SK-N-SH treated with all-trans-retinoic acid at 6 μM for 48 hours (cell line): ENCODE results near the gene SYNJ2.

Experiments used
- ATAC-seq: fragments of 200-7000 bp; cut with Tn5 transposase; 3 replicates; pipeline ENCODE4 v1.9.1; 2020; ENCODE audit warnings: mild to moderate bottlenecking, moderate library complexity
- ARNTL ChIP-seq: fragments of 450-650 bp; formaldehyde crosslinking; IDR thresholded peaks from 2 replicates; pipeline ENCODE4 v1.5.0; 2020; ENCODE audit warnings: low read depth, mild to moderate bottlenecking, moderate library complexity, borderline replicate concordance
- BACH2 ChIP-seq: fragments of 250-450 bp; sonication (Bioruptor Pico); IDR thresholded peaks from 2 replicates; pipeline ENCODE4 v1.9.0; 2021; ENCODE audit warnings: mild to moderate bottlenecking, borderline replicate concordance
- CSDC2 ChIP-seq: fragments of 250-450 bp; sonication (Bioruptor Pico); IDR thresholded peaks from 2 replicates; pipeline ENCODE4 v1.5.0; 2020; ENCODE audit warnings: mild to moderate bottlenecking, moderate library complexity
- ESRRG ChIP-seq: fragments of 250-450 bp; sonication (Bioruptor Pico); IDR thresholded peaks from 2 replicates; pipeline ENCODE4 v1.6.1; 2021; ENCODE audit warnings: mild to moderate bottlenecking
- GLIS3 ChIP-seq: fragments of 250-450 bp; sonication (Bioruptor Pico); IDR thresholded peaks from 2 replicates; pipeline ENCODE4 v1.5.0; 2020; ENCODE audit warnings: mild to moderate bottlenecking, moderate library complexity
- ISL1 ChIP-seq: fragments of 250-450 bp; sonication (Bioruptor Pico); IDR thresholded peaks from 2 replicates; pipeline ENCODE4 v2.1.2; 2022; ENCODE audit warnings: mild to moderate bottlenecking, moderate library complexity
- OSR1 ChIP-seq: fragments of 250-450 bp; sonication (Bioruptor Pico); IDR thresholded peaks from 2 replicates; pipeline ENCODE4 v1.8.0; 2022; ENCODE audit warnings: moderate library complexity, mild to moderate bottlenecking, inconsistent platforms
- PPARA ChIP-seq: fragments of 250-450 bp; sonication (Bioruptor Pico); IDR thresholded peaks from 2 replicates; pipeline ENCODE4 v1.5.0; 2020; ENCODE audit warnings: mild to moderate bottlenecking, borderline replicate concordance
- RARB ChIP-seq: fragments of 250-450 bp; sonication (Bioruptor Pico); IDR thresholded peaks from 2 replicates; pipeline ENCODE4 v1.8.0; 2021; ENCODE audit warnings: mild to moderate bottlenecking, moderate library complexity
- SNAI2 ChIP-seq: fragments of 250-450 bp; sonication (Bioruptor Pico); IDR thresholded peaks from 2 replicates; pipeline ENCODE4 v1.5.0; 2020; ENCODE audit warnings: mild to moderate bottlenecking, moderate library complexity
- TCF4 ChIP-seq: fragments of 250-450 bp; sonication (Bioruptor Pico); IDR thresholded peaks from 2 replicates; pipeline ENCODE4 v1.8.0; 2021; ENCODE audit warnings: mild to moderate bottlenecking, moderate library complexity, borderline replicate concordance
- TOX ChIP-seq: fragments of 250-450 bp; sonication (Bioruptor Pico); IDR thresholded peaks from 2 replicates; pipeline ENCODE4 v1.8.0; 2021; ENCODE audit warnings: mild to moderate bottlenecking, moderate library complexity, borderline replicate concordance
- ZFP3 ChIP-seq: fragments of 250-450 bp; sonication (Bioruptor Pico); IDR thresholded peaks from 2 replicates; pipeline ENCODE4 v1.5.0; 2020; ENCODE audit warnings: mild to moderate bottlenecking, moderate library complexity
- ZFP30 ChIP-seq: fragments of 450-650 bp; formaldehyde crosslinking; IDR thresholded peaks from 2 replicates; pipeline ENCODE4 v1.5.0; 2022; ENCODE audit warnings: mild to moderate bottlenecking, moderate library complexity
- ZNF565 ChIP-seq: fragments of 450-650 bp; formaldehyde crosslinking; conservative IDR thresholded peaks from 2 replicates; pipeline ENCODE4 v1.5.0; 2020; ENCODE audit warnings: low read depth, mild to moderate bottlenecking, moderate library complexity
- ZNF70 ChIP-seq: fragments of 450-650 bp; formaldehyde crosslinking; IDR thresholded peaks from 2 replicates; pipeline ENCODE4 v1.5.0; 2020; ENCODE audit warnings: mild to moderate bottlenecking, moderate library complexity
- TF ChIP-seq, protein P1 (sequence below): fragments of 250-450 bp; sonication (Bioruptor Pico); IDR thresholded peaks from 2 replicates; pipeline ENCODE4 v1.5.1; 2021; ENCODE audit warnings: mild to moderate bottlenecking, moderate library complexity
- TF ChIP-seq, protein P2 (sequence below): fragments of 250-450 bp; sonication (Bioruptor Pico); IDR thresholded peaks from 2 replicates; pipeline ENCODE4 v1.5.1; 2020; ENCODE audit warnings: low read depth, mild to moderate bottlenecking, moderate library complexity
- TF ChIP-seq, protein P3 (sequence below): fragments of 250-450 bp; sonication (Bioruptor Pico); IDR thresholded peaks from 2 replicates; pipeline ENCODE4 v1.5.0; 2020; ENCODE audit warnings: mild to moderate bottlenecking, moderate library complexity
- TF ChIP-seq, protein P4 (sequence below): fragments of 250-450 bp; sonication (Bioruptor Pico); IDR thresholded peaks from 2 replicates; pipeline ENCODE4 v1.8.0; 2021; ENCODE audit warnings: low read depth, mild to moderate bottlenecking, moderate library complexity, borderline replicate concordance
- TF ChIP-seq, protein P5 (sequence below): fragments of 250-450 bp; sonication (Bioruptor Pico); IDR thresholded peaks from 2 replicates; pipeline ENCODE4 v1.8.0; 2020; ENCODE audit warnings: mild to moderate bottlenecking, moderate library complexity, borderline replicate concordance

SYNJ2 gene

DNA sequence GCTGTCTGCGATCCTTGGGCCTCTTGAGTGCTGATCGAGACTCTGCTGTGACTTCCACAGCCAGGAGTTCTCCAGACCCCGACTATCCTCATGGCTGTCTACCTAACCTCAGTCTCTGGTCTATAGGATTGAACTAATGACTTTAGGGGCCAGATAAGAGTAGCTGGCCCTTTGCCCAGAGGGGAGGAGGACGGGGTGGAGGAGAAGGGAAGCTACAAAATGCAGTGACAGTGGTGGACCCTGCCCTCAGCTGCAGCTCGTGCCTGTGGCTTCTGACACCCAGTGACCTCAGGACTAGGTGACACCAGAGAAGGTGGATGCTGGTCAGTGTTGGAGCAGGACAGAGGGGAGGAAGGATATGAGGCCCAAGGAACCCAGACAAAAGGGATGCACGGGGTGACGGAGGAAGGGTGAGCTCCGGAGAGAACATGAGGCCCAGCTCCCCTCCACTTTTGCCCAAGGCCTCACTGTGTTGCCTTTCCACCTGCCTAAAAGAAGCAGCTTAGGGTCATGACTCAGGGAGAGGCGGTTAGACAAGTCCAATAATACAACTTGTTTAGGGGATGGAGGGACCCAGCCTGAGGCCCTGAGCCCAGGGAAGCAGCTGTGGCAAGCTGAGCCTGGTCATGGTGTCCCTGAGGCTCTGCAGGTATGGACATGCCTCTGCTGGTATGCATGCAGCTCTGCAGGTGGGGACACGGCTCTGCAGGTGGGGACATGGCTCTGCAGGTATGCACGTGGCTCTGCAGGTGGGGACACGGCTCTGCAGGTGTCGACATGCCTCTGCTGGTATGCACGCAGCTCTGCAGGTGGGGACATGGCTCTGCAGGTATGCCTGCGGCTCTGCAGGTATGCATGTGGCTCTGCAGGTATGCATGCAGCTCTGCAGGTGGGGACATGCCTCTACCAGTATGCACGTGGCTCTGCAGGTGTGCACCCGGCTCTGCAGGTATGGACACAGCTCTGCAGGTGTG lies 67.7 kb downstream of the SYNJ2 start:
- TF ChIP-seq RARB (CRISPR knock-in tag) (no peak), SNAI2 (no peak), ZNF565 (CRISPR knock-in tag) (no peak), OSR1 (CRISPR knock-in tag) (no peak), TOX (CRISPR knock-in tag) (no peak), ISL1 (no peak), ZFP30 (CRISPR knock-in tag) (no peak), BACH2 (CRISPR knock-in tag) (no peak)
- TF ChIP-seq, protein P1, sequence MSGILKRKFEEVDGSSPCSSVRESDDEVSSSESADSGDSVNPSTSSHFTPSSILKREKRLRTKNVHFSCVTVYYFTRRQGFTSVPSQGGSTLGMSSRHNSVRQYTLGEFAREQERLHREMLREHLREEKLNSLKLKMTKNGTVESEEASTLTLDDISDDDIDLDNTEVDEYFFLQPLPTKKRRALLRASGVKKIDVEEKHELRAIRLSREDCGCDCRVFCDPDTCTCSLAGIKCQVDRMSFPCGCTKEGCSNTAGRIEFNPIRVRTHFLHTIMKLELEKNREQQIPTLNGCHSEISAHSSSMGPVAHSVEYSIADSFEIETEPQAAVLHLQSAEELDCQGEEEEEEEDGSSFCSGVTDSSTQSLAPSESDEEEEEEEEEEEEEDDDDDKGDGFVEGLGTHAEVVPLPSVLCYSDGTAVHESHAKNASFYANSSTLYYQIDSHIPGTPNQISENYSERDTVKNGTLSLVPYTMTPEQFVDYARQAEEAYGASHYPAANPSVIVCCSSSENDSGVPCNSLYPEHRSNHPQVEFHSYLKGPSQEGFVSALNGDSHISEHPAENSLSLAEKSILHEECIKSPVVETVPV (CRISPR knock-in tag) = no peak
- TF ChIP-seq, protein P2, sequence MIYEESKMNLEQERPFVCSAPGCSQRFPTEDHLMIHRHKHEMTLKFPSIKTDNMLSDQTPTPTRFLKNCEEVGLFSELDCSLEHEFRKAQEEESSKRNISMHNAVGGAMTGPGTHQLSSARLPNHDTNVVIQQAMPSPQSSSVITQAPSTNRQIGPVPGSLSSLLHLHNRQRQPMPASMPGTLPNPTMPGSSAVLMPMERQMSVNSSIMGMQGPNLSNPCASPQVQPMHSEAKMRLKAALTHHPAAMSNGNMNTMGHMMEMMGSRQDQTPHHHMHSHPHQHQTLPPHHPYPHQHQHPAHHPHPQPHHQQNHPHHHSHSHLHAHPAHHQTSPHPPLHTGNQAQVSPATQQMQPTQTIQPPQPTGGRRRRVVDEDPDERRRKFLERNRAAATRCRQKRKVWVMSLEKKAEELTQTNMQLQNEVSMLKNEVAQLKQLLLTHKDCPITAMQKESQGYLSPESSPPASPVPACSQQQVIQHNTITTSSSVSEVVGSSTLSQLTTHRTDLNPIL (CRISPR knock-in tag) = no peak
- no peak for ATAC-seq

DNA sequence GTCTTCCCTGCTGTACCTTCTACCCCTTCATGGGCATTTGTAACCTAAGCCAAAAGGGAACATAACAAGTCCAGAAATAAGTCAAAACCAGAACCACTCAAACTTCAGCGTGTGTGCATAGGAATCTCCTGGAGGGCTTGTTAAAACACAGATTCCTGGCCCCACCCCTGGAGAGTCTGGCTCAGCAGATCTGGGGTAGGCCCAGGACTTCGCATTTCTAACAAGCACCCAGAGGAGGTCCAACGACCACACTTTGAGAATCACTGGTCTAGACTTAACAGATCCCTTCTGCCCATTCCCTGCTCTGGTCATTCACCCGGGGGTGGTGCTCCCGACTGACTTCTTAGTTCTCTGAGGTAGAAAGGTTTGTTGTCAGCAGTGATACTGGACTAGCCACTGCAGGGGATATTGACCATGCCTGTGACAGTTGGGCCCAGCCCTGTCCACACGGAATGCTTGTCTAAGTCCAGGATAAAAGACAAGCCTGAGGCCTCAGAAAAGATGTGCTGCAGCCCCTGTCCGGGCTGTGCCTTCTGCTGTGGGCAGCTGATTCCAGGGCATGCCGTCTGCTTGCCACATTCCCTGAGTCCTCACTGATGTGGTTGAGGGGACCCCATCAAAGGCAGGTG lies 68.6 kb downstream of the SYNJ2 start:
- peak; percentile 40 for ATAC-seq
- TF ChIP-seq ZFP30 (CRISPR knock-in tag) = no peak
- TF ChIP-seq ZFP3 (CRISPR knock-in tag) = no peak
- no peak for TF ChIP-seq SNAI2
- TF ChIP-seq ISL1 = no peak
- TF ChIP-seq, protein P1 (CRISPR knock-in tag) = no peak
- TF ChIP-seq, protein P3, sequence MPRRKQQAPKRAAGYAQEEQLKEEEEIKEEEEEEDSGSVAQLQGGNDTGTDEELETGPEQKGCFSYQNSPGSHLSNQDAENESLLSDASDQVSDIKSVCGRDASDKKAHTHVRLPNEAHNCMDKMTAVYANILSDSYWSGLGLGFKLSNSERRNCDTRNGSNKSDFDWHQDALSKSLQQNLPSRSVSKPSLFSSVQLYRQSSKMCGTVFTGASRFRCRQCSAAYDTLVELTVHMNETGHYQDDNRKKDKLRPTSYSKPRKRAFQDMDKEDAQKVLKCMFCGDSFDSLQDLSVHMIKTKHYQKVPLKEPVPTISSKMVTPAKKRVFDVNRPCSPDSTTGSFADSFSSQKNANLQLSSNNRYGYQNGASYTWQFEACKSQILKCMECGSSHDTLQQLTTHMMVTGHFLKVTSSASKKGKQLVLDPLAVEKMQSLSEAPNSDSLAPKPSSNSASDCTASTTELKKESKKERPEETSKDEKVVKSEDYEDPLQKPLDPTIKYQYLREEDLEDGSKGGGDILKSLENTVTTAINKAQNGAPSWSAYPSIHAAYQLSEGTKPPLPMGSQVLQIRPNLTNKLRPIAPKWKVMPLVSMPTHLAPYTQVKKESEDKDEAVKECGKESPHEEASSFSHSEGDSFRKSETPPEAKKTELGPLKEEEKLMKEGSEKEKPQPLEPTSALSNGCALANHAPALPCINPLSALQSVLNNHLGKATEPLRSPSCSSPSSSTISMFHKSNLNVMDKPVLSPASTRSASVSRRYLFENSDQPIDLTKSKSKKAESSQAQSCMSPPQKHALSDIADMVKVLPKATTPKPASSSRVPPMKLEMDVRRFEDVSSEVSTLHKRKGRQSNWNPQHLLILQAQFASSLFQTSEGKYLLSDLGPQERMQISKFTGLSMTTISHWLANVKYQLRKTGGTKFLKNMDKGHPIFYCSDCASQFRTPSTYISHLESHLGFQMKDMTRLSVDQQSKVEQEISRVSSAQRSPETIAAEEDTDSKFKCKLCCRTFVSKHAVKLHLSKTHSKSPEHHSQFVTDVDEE (CRISPR knock-in tag) = no peak
- TF ChIP-seq, protein P4, sequence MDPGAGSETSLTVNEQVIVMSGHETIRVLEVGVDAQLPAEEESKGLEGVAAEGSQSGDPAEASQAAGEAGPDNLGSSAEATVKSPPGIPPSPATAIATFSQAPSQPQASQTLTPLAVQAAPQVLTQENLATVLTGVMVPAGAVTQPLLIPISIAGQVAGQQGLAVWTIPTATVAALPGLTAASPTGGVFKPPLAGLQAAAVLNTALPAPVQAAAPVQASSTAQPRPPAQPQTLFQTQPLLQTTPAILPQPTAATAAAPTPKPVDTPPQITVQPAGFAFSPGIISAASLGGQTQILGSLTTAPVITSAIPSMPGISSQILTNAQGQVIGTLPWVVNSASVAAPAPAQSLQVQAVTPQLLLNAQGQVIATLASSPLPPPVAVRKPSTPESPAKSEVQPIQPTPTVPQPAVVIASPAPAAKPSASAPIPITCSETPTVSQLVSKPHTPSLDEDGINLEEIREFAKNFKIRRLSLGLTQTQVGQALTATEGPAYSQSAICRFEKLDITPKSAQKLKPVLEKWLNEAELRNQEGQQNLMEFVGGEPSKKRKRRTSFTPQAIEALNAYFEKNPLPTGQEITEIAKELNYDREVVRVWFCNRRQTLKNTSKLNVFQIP (CRISPR knock-in tag) = no peak
- TF ChIP-seq, protein P2 (CRISPR knock-in tag) = no peak
- TF ChIP-seq ZNF565 (CRISPR knock-in tag) = no peak
- TF ChIP-seq CSDC2 (CRISPR knock-in tag) = no peak
- no peak for TF ChIP-seq GLIS3
- no peak for TF ChIP-seq RARB (CRISPR knock-in tag)
- TF ChIP-seq, protein P5, sequence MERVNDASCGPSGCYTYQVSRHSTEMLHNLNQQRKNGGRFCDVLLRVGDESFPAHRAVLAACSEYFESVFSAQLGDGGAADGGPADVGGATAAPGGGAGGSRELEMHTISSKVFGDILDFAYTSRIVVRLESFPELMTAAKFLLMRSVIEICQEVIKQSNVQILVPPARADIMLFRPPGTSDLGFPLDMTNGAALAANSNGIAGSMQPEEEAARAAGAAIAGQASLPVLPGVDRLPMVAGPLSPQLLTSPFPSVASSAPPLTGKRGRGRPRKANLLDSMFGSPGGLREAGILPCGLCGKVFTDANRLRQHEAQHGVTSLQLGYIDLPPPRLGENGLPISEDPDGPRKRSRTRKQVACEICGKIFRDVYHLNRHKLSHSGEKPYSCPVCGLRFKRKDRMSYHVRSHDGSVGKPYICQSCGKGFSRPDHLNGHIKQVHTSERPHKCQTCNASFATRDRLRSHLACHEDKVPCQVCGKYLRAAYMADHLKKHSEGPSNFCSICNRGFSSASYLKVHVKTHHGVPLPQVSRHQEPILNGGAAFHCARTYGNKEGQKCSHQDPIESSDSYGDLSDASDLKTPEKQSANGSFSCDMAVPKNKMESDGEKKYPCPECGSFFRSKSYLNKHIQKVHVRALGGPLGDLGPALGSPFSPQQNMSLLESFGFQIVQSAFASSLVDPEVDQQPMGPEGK = no peak
- no peak for TF ChIP-seq ARNTL (CRISPR knock-in tag)
- TF ChIP-seq PPARA (CRISPR knock-in tag) = no peak
- TF ChIP-seq TCF4 (CRISPR knock-in tag) = no peak
- no peak for TF ChIP-seq ZNF70 (CRISPR knock-in tag)
- no peak for TF ChIP-seq ESRRG (CRISPR knock-in tag)
- TF ChIP-seq TOX (CRISPR knock-in tag) = no peak
- no peak for TF ChIP-seq BACH2 (CRISPR knock-in tag)
